Measurements from ENCODE around the gene TPD52L1. TPM values are rescaled to one million over a fixed set of nuclear protein-coding genes. Genes with fewer than 3 reads are reported as not detected.

Gene TPD52L1
- total RNA-seq, 4 donors from 2014 or later: 22.2 to 77.6 (median 37.7) TPM

DNA sequence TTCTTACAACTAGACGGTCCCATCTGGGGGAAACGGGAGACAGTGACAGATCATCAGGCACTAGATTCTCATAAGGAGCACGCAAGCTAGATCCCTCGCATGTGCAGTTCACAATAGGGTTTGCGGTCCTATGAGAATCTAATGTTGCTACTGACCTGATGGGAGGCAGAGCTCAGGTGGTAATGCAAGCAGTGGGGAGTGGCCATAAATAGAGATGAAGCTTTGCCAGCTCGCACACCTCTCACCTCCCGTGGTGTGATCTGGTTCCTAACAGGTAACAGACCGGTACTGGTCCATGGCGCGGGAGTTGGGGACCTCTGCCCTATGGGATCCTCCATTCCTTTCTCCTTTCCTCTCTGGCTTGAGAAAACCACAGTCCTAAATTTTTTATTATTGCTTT, 63.8 kb downstream of the TPD52L1 start:
- H3K4me1 ChIP-seq: no peaks in the 10 kb centered on the region
- H3K36me3 ChIP-seq: no peaks in the 10 kb centered on the region
- H3K4me3 ChIP-seq: no peak overlapping the region
- no peak for DNase-seq
- no peaks in the 10 kb centered on the region for H3K9me3 ChIP-seq
- intact Hi-C loops (cut with DNase I; ENCODE audit: low total_unique reads): no loop called here
- TF ChIP-seq POLR2A (IDR thresholded peaks at IDR 0.05) (no peak), CTCF (IDR thresholded peaks at IDR 0.05) (no peak)
- no peak overlapping the region for H3K27ac ChIP-seq
- no peaks in the 10 kb centered on the region for H3K27me3 ChIP-seq

DNA sequence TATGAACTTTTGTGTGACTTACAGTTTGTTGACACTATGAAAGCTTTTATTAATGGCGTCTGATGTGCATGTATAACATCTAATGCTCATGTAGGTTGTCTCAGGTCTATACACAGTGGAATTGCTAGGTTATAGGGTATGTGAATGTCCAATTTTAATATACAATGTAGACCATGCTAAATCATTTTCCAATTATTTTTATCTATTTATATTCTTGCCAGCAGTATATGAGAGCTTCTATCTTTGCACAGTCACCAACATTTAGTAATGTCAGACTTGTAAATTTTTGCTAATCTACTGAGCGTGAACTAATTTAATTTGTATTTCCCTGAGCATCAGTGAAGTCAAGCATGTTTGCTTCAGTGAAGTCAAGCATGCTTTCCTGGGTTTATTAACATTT, 64.4 kb downstream of the TPD52L1 start:
- no peaks in the 10 kb centered on the region for H3K27me3 ChIP-seq

DNA sequence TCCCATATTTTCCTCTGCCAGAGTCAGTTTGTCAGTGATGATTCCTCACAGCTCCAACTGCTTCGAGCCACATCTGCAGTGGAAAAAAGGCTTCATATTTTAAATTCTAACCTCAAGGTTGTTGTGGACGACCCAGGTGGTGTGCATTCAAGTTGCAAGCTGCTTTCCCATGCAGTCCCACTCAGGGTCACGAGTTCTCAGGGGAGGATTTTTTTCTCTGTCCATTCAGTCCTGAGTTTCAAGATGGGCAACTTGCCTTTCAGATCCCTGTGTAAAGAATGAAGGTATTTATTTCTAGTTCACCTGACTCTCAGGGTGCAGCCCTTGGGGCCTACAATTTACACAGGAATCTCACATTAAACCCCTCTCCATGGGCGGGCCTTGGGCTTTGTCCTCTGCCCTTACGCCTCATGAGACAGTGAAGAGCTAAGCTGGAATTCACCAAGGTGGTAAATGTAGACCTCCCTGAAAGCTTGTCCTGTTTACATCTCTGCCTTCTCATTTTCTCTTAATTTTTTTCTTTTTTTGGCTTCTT, 65.9 kb downstream of the TPD52L1 start:
- no peaks in the 10 kb centered on the region for H3K9me3 ChIP-seq
- no peaks in the 10 kb centered on the region for H3K4me1 ChIP-seq
- no peaks in the 10 kb centered on the region for H3K36me3 ChIP-seq
- no peaks in the 10 kb centered on the region for H3K27me3 ChIP-seq
- intact Hi-C loops (cut with DNase I; ENCODE audit: low total_unique reads): no loop called here
- TF ChIP-seq POLR2A (IDR thresholded peaks at IDR 0.05) (no peak), CTCF (IDR thresholded peaks at IDR 0.05) (no peak)
- no peak overlapping the region for H3K4me3 ChIP-seq
- H3K27ac ChIP-seq: no peak overlapping the region
- DNase-seq: no peak

More for the DNA sequence above, 64.4 kb downstream of the TPD52L1 start:
- H3K27ac ChIP-seq: no peak overlapping the region
- H3K4me1 ChIP-seq: no peaks in the 10 kb centered on the region
- intact Hi-C loops (cut with DNase I; ENCODE audit: low total_unique reads): no loop called here
- TF ChIP-seq POLR2A (IDR thresholded peaks at IDR 0.05) (no peak), CTCF (IDR thresholded peaks at IDR 0.05) (no peak)
- DNase-seq: no peak
- H3K36me3 ChIP-seq: no peaks in the 10 kb centered on the region
- no peak overlapping the region for H3K4me3 ChIP-seq
- no peaks in the 10 kb centered on the region for H3K9me3 ChIP-seq

- TF ChIP-seq POLR2A (IDR thresholded peaks at IDR 0.05): no peak
- no peak for TF ChIP-seq CTCF (IDR thresholded peaks at IDR 0.05)
- intact Hi-C loops (cut with DNase I; ENCODE audit: low total_unique reads): no loop called here
- peak in 1 of 2 donors; percentile 29 for DNase-seq
- Histone ChIP-seq H3K27ac (peak overlapping the region; percentile 1 to 17), H3K36me3 (no peaks in the 10 kb centered on the region), H3K4me3 (no peak overlapping the region), H3K4me1 (no peaks in the 10 kb centered on the region), H3K9me3 (no peaks in the 10 kb centered on the region), H3K27me3 (no peaks in the 10 kb centered on the region)
Observed at GRCh38 chr6:125220712-125221111, 67.1 kb downstream of the TPD52L1 start.

DNA sequence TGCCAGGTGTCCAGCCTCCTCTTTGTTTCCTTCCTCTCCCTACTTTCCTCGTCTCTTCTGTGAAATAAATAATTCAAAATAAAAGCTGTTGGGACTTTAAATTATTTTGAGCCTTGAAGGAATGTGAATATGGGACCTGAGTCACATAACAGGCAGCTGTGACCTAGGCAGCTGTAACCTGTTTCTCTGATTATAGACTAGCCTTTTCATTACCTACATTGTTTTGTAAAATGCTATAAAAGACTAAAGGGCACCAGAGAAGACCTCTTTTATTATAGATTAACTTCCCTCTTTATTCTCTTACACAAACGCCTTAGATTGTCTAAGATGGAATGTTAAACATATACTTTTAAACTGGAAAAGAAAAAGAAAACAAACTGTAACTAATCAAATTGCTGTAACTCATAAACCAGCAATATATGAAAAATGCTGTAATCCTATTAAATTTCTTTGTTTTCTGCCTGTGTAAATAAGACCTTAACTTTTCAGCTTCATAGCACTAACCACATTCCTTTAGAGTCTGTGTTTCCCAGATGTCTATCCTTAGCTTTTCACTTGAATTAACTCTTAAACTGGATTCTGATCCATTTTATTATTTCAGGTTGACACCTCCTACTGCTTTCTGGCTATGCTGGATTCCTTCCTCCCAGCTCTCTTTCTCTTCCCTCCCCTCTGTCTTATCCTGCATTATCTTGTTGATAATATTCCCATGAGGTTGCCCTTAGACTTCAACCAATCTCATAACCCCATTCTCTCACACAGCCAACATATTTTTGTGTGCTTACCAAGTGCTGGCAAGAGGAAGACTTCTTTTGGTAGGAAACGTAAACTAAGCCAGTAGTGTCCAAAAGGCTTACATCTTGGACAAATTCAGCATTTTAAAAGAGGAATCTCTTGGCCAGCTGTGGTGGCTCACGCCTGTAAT, 69.2 kb downstream of the TPD52L1 start:
- H3K4me1 ChIP-seq: no peaks in the 10 kb centered on the region
- intact Hi-C loops (cut with DNase I; ENCODE audit: low total_unique reads): no loop called here

More for the DNA sequence above, 69.2 kb downstream of the TPD52L1 start:
- Histone ChIP-seq H3K9me3 (no peaks in the 10 kb centered on the region), H3K4me3 (no peak overlapping the region), H3K27ac (no peak overlapping the region), H3K36me3 (no peaks in the 10 kb centered on the region), H3K27me3 (no peaks in the 10 kb centered on the region)
- DNase-seq: no peak
- TF ChIP-seq POLR2A (IDR thresholded peaks at IDR 0.05): no peak
- no peak for TF ChIP-seq CTCF (IDR thresholded peaks at IDR 0.05)

All from uterus (tissue), 4 donors.